Fibroblast of peridontal ligament (primary cell): ENCODE data around the gene ATXN7L1.
"Not testable (repeated sequence)": the region's sequence is repeated elsewhere in the genome, so short reads cannot be mapped to it uniquely, and the experiment has no call there.

ENCODE experiments used
- DNase-seq: peaks from one replicate; pipeline ENCODE4 v3.0.0-alpha.2; 2010; ENCODE audit errors: extremely low read depth

Gene ATXN7L1

DNA sequence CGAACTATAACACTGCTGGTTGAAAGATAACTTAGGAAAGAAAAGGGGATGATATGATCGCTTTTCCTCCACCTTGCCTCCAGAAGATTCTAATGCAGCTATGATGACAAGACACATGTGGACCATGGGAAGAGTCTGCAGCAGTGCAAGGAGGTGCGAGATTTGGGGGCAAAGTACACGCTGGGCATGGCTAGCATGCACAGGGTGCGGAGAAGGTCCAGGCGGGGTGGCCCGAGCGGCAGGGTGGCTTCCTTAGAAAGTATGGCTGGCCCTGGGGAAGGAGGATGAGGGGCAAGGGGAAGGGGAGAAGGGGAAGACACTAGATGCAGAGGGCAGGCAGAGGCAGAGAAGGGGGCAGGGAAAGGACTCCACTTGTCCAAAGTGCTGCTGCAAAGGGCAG is 15.6 kb downstream of the ATXN7L1 start:
- no peak for DNase-seq

DNA sequence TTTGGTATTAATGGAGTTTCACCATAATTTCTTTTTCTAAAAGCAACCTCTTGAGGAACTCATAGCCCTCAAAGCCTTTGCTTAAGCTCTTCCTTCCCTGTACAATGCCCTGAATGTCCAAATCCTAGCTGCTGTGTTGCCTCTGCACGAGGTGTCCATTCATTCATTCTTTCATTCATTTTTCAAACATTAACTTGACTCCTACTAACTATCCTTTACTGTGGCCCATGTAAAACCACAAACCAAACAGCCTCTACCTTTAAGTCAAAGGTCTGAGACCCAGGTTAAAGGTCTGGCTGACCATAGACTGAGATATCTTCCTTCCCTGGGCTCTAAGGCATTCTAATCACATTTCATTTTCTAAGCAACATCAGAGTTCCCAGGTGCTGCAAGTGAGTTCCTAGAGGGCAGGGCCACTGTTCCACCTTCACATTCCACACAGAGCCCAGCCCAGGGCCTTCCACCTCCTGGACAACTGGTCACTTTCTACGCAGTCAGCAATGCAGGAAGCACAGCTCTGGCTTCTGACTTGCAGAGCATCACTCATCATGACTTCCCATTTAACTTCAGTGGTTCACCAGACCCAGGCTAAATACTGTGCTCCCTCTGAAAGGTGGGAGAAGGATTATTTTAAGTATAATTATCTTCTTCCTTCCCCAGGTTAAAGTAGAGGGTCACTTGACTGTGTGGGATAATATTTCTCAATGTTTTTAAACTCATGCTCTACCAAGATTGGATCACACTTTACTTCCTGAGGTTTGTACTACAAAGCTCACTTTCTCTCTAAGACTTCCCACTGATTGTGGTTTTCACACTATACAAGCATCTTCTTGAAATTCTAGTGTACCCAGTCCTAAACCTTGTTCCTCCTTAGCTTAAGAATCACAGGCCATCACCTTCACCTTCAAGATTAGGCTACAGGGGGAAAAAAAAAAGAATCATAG is 19.1 kb downstream of the ATXN7L1 start:
- DNase-seq, result no peak

DNA sequence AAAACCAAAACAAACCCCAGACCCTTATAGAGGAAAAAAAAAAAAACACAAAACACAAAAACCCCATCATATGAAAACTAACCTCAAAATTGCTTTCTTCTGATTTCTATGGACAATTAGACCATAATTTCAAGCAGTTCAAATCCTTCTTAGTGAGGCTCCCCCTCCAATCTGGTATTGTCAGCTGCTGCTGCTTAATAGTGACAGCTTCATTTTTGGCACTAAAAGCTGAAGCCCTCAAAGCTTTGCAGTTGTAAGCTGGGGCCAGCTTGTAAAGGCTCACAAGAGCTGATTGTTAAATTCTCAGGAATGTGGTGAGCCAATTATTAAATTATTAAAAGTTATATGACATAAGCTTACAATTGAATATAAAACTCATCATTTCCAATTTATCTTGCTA is 21.9 kb downstream of the ATXN7L1 start:
- DNase-seq, result no peak

DNA sequence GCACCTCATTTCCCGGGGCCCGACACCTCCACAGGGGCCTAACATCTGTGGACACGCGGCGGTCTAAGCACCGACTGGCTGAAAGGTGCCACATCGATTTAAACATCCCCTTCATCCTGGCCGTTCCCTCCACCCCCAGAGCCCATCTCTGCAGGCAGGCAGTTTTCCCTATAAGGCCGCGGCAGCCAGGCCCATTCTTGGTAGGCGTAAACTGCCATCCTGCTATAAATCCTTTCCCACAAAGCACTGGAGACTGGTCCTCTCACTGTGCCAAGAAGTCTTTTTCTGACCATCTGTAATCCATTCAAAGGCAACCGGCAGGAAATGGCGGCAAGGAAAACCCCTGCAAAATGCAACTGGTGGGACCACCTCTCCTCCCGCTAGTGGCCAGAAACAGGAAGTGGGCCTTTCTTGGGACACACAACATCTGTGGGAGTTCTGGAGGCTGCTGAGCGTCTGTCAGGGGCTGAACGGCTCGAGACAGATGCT is 22.4 kb downstream of the ATXN7L1 start:
- DNase-seq, result peak; percentile 65

DNA sequence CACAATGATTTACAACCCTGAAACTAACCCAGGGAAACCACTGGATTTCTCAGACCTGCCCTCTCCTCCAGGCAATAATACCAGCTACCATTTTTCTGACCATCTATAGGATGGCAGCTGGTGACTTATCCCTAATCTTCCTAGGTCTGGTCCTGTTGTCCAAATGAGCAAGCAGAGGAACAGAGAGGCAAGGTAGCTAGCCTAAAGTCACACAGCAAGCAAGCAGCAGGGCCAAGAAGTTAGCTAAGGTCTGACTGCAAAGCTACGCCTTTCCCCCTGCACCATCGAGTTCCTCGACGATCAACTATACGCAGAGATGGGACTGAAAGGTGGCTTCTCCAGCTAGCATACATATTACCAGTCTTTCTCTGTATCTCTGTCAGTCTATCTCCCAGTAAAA is 25.3 kb downstream of the ATXN7L1 start:
- no peak for DNase-seq

DNA sequence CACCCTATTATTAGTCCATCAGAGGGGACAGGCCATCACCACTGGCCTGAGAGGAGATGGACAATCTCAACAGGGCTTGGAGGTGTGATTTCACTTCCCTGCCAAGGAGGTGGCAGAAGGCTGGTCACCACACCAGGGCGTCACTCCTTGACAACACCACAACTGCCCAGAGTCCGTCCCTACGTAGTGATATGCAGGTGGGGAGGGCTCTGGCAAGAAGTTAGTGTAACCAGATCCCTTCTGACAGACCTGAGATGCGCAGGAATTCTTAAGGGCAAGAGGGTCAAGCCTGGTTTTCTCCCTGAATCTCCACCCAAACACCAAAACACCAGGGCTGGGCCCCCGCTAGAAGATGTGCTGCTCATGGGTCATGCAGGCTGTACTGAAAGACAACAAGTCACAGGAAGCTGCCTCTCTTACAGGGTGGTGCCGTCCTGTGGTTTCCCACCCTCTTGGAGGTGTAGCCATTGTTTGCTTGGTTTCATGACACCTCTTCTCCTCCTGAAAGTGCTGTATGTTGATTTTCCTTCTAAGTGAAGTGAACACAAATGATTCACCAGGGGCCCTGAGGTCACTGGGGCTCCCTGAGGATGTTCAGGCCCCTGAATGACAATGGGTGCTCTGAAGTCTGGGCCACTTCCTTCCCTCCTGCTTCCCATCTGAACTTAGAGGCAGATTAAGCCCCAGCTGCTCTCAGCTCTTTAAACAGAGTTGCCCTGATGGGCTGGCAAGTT is 27.1 kb downstream of the ATXN7L1 start:
- no peak for DNase-seq

DNA sequence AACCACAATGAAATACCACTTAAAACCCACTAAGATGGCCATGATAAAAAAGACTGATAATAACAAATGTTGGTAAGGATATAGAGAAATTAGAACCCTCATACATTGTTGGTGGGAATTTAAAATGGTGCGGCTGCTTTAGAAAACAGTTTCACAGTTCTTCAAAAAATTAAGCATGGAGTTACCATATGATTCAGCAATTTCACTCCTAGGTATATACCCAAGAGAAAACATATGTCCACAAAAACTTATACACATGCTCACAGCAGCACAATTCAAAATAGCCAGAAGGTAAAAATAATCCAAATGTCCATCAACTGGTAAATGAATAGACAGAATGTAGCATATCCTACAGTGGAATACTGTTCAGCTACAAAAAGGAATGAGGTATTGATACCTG is 30.0 kb downstream of the ATXN7L1 start:
- DNase-seq, result no peak

DNA sequence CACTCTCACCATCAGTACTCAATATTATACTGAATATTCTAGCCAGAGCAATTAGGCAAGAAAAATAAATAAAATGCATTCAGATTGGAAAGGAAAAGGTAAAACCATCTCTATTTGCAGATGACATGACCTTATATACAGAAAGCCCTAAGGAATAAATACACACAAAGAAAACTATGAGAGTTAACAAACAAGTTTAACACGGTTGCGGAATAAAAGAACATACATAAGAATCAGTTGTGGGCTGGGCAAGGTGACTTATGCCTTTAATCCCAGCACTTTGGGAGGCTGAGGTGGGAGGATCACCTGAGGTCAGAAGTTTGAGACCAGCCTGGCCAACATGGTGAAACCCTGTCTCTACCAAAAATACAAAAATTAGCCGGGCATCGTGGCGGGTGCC is 31.7 kb downstream of the ATXN7L1 start:
- DNase-seq, result not testable (repeated sequence)

DNA sequence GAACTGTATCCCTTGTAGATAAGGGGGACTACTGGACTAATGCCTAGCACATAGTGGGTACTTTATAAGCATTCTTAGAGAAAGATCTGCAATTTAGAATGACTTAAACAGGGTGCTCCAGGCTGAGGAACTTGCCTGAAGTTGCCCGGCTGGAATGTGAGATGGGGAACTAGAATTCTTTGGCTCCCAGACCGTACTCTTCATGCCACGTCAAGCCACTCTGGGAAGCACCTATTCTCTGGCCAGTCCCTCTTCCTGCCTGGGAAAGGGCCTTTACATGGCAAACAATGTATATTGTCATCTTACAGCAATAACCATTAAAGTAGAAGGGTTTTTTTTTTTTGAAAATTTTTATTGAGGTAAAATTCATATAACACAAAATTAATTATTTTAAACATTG is 34.5 kb downstream of the ATXN7L1 start:
- no peak for DNase-seq

DNA sequence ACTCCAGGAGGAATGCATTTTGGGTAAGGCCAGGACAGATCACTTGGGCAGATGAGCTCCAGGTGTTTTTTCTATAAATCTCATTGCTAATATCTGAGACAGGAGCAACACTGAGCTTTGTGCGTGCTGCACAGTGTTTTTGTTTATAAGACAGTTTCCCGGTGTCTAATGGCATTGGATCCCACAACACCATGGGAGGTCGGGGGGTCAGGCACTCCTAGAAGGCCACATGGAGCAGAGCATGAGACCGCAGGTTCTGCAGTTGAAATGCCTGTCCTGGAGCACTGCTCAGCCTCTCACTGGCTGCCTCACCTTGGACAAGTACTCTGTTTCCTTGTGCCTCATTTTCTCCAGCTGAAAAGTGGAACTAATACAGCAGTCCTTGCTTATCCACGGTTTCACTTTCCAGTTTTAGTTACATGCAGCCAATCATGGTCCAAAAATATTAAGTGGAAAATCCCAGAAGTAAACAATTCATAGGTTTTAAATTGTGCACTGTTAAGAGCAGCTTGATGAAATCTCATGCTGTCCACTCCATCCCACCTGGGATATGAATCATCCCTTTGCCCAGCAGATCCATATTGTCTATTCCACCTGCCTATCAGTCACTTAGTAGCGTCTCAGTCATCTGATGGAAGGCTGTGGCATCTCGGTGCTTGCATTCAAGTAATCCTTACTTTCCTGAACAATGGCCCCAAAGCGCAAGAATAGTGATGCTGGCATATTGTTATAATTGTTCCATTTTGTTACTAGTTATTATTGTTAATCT is 35.2 kb downstream of the ATXN7L1 start:
- no peak for DNase-seq

DNA sequence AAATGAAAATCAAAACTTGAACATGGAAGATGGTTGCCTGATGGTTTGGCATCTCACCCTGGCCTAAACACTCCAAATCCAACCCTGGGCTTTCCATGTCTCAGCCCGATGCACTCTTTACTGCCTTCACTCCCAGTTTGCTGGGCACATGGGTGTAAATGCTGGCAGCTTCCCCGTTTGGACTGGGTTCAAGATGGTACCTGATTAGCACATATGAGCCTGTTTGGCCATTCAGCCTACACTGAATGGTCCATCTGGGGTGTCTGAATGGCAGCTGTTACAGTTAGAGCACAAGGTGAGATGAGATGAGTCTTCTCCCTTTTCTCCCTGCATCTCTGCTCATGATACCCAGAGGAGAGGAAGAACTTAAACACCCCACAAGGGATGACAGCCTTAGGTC is 37.1 kb downstream of the ATXN7L1 start:
- no peak for DNase-seq

DNA sequence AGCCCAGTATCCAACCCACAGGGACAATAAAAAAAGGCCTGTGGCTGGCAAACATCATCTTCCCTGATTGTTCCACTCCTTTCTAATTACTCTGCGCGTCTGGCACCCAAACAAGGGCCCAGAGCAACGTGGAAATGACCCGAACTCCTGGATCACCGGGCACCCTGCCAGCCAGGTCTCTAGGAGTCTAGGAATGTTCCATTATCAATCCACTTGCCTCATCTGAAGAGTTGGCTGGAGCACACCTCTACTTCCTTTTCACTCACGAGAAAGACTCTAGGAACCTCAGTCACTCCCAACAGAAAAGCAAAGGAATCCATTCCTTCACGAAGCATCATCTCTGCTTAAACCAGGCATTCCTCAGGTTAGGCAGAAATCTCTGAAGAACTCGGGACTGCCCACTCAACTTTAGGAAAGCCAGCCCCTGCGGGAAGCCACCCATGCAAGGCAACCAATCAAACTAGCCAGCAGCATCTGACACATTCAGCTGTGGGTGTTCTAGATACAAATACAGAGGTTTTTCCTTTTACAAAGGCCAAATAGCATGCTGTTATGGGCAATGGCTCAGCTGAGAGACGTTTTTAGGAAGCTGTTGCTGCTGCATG is 37.7 kb downstream of the ATXN7L1 start:
- peak; percentile 49 for DNase-seq

DNA sequence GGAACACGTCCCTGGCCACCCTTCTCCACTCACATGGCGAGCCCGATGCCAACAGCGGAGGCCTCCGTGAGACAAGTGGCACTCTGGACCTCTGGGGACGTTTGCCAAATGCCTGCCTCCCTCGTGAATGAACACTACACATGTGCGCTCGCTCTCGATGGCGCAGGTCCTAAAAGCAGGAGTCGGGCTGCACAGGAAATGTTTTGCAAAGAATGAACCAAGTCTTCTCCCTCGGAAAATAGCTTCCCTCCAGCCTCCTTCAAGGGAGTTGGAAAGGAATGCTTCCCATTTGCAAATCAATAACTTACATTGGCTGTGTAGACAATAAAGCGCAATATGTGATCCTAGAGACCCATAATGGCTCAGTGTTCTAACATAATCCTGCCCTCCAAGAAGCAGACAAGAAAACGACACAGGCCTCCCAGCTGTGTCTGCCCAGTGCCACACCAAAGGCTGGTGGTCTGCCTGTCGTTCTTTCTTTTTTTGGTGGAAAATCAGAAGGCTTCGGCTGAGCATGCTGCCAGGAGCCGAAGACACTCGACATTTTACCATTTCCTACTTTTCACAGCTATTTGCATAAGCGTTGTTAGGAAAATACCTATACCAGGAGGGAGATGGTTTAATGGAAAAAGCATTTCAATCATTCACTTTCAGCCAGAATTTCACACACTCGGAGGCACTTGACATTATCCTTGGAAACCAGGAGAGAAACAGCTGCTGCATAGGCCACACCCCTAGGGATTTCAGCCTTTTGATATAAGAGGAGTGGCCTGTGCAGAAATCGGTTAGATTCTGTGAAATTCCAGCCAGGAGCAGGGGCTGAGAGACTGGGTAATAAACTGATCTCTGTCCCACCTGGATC is 38.4 kb downstream of the ATXN7L1 start:
- DNase-seq, result no peak

DNA sequence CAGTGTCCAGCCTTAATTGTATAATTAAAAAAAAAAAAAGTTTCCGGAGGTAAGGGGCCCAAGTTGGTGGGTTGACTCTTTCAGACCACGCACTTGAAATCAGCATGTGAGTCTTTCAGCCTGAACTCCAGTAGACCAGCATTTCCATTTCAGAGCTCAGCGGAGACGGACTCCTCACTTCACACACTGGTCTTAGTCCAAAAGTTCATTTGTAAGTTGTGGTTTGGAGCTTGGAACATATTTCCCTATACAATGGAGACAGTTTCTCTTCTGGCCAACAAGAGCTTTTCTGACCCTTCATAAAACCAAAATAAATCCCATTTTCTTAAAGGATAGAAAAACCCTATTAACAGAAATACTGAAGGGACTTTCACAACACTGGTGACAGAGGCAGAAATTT is 41.0 kb downstream of the ATXN7L1 start:
- peak; percentile 53 for DNase-seq

DNA sequence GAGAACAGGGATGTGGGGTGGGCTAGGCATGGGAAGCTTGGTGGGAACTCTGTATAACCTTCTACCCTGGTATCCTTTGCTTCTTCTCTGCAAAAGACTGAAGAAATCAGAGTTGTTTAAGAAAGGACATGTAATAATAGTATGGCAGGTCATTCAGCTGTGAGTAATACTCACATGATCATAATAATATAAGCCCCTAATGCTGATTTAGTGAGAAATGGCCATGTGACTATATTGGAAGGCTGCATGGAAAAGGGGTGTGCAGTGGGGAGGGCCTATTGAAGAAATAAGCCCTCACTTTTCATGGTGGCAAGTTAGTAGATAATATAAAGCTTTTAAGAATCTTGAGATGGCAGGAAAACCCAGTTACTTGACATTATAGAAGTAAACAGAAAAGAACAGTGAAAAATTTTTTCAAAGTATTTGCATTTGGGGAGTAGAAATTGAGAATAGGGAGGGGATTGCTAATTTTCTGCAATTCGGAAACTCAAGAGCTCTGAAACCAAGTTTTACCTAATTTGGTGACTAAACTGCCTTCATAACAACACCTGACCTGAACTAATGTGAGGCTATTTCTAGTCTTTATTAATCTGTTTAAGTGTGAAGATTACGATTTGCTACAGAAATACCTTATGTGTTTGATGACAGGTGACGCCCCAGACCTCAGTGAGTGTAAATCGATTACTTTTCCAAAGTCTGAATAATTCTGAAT is 44.4 kb downstream of the ATXN7L1 start:
- DNase-seq, result peak; percentile 32

DNA sequence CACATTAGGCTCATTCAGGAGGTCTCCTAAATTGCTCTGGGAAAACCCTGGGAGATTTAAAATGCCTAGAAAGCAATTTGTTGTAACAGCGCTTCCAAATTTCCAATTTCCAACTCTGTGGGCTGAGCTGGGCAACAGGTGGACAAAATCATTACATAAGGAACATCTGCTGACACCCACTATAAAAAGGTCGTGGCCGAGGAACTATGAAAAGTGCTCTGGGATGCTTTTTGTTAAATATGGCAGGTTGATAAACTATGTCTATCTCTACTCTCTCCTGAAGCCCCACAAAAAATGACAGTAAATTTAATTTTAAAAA is 45.1 kb downstream of the ATXN7L1 start:
- DNase-seq, result no peak

DNA sequence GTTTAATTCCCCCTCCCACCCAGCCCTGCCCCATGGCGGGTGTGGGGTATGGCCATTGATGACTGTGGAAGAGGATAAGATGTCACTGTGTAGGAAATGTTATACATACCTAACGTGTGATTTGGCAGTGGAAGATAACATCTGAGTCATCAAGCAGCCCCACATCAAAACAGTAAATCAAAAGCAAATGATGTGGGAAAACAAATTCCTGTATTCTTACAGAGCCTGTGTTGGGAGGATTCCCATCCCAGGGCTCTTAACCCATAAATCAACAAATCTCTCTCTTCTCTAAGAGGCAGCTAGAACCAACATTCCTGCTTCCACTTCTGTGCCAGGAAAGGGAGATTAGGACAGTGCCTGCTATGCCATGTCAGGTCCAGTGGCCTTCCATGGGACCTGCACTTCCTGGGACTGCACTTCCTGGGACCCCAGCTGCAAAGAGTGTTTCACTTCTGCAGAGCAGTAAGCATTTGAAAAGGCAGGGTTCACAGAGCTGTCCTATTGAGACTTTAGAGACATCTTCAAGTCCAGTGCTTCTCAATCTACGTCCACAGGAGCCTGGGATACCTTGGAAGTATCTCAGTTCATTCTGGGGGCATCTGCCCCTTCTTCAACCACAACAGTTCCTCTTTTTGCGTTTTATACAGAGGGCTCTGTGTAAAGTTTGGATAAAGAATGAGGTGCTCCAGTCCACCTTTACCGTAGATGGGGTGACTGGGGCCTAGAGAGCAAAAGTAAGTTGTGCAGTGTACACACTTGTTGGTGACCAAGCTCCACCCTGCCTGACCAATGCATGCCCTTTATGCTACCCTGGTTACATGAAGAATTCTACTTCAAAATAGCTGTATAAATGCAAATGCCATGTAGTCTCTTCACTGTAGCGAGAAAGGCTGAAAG is 45.7 kb downstream of the ATXN7L1 start:
- DNase-seq, result peak; percentile 98

DNA sequence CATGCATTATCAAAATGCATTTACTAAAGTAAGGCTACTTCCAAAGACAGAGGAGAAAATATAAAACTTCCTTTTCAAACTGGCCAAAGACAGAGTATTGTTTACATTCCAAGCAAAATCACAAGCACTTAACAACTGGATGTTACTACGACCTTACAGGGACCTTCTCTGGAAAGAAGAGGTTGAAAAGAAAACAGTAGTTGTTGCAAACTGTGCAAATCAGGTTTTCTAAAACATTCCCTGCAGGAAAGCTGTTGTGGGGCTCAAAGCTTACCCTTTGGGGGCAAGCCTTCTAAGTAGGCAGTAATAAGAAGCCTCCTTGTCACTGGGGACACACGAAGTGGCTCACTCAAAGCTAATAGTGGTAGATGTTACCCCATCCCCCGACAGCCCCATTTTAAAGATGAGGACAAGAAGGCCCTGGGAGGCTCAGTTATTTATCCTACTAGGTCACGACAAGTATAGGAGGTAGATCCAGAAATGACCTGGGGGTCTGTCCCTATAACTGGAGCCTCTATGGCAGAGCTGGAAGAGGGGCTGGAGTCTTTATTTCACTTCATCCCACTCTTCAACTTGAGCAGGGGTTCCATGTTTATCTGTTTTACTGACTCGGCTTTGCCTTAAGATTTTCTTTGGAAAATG is 46.6 kb downstream of the ATXN7L1 start:
- DNase-seq, result peak; percentile 71

DNA sequence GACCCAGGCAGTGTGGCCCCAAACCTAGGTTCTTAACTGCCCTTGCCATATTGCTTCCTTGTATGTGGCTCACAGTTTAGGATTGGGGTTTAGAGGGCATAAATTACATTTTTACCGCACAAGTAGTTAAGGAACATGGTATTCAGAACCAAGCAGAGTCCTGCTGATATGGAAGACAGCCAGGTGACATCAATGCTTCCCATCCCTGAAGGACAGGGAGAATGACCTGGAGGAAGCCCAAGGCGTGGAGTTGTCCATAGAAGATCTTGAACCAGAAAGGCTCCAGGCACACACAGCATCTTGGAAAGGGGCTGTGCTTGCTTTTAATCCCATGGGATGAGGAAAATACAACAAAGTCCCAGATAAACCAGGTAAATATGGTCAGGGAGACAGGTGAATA is 48.3 kb downstream of the ATXN7L1 start:
- no peak for DNase-seq
